GM18870 (cell line): ENCODE data around the gene GAGE13.
"Not testable (repeated sequence)": the region's sequence is repeated elsewhere in the genome, so short reads cannot be mapped to it uniquely, and the experiment has no call there.

ENCODE experiments used
- ATAC-seq: cut with Tn5 transposase; IDR thresholded peaks from one replicate; pipeline ENCODE4 v1.9.1; 2021; ENCODE audit warnings: moderate library complexity; ENCODE audit not compliant: unreplicated experiment

GAGE13 gene, protein sequence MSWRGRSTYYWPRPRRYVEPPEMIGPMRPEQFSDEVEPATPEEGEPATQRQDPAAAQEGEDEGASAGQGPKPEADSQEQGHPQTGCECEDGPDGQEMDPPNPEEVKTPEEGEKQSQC

GRCh38 chrX:49331282-49331681, at the start of gene GAGE13:
TSS of gene GAGE13 (plus strand) at chrX:49331582. CDS start at chrX:49332738, 1,156 bp downstream.
- not testable (repeated sequence) for ATAC-seq

- no peak for ATAC-seq
These were observed 48.8 kb upstream of the GAGE13 start for GRCh38 chrX:49282647-49283011.

DNA sequence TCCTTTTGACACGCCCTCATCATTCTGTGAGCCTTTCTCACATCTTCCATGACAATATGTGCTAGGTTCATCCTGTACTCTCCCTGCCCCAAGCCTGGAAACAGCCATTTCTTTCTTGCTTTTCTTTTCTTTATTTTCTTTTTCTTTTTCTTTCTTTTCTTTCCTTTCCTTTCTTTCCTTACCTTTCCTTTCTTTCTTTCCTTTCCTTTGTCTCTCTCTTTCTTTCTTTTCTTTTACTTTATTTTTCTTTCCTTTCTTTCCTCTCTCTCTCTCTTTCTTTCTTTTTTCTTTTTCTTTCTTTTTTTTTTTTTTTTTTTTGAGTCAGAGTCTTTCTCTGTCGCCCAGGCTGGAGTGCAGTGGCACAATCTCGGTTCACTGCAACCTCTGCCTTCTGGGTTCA, 47.2 kb upstream of the GAGE13 start:
- no peak for ATAC-seq

DNA sequence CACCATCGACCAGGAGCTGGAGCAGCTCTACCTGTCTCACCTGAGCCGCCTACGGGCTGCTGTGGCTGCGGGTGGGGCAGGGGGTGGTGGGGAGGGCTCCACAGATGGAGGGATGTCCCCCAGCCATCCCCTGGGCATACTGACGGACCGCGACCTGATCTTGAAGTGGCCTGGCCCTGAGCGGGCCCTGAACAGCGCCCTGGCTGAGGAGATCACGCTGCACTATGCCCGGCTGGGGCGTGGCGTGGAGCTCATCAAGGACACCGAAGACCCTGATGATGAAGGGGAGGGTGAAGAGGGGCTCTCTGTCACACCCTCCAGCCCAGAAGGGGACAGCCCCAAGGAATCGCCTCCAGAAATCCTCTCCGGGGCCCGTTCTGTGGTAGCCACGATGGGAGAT, 45.2 kb upstream of the GAGE13 start:
- ATAC-seq: no peak

DNA sequence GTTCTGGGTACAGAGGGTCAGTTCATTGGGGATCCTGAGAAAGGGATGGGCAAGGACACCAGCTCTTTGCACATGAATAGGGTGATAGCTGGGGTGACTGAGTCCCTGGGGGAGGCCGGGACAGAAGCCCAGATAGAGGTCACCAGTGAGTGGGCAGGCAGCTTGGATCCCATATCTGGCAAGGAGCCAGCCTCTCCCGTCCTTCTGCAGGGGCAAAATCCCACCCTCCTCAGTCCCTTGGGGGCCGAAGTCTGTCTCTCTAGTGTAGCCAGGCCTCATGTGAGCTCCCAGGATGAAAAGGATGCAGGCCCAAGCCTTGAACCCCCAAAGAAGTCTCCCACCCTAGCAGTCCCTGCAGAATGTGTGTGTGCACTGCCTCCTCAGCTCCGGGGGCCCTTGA, 44.8 kb upstream of the GAGE13 start:
- no peak for ATAC-seq

GRCh38 chrX:49287665-49288064, 43.7 kb upstream of the GAGE13 start:
- no peak for ATAC-seq

DNA sequence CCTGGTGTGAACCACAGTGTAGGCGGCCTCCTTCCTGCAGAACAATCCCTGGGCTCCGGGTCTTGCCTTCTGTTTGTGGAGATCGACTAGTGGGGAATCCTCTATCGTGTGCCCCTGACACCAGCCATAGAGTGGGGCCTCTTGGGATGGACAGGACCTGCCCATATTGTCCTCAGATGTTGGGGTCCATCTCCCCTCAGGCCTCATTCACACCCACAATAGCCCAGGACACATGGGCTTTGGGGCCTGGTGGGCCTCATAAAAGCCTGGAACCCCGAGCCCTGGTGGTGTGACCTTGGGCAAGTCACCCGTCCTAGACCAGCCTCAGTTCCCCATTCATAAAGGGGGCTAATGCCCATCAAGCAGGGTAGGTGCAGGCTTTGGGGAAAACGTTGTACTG, 41.2 kb upstream of the GAGE13 start:
- ATAC-seq: no peak

DNA sequence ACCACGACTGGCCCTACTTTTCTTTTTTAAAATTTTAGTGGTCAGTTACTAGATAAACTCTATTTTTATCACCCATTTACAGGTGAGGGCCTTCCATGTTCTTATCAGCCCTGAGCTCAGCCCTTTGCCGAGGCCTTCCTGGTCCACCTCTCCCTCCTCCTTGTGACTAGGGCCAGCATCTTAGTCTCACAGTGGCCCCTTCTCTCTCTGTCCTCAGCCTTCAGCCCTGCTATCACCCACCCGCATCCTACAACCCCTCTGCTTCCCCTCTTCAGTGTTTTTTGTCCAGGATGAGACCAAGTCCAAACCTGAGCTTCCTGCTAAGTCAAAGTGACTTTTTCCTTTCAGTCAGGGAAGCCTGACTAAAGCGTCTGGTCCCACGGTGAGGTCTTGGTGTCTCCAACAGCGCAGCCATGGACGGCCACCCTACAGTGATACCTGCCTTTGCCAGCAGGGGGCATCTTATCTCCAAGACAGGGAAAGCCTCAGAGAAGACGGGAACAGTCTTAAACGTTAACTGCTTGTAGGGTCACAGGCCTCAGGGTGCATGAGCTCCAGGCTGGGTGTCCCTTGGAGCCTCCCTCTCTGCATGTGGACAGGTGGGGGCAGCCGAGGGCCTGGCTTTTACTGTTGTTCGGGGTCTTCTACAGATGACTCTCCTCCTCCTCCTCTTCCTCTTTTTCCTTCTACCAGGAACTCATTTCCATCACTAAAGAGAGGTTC, 39.6 kb upstream of the GAGE13 start:
- ATAC-seq: no peak

- ATAC-seq: no peak
These were observed 38.7 kb upstream of the GAGE13 start for GRCh38 chrX:49292400-49293362.

GRCh38 chrX:49299293-49299692, 32.1 kb upstream of the GAGE13 start:
- not testable (repeated sequence) for ATAC-seq

DNA sequence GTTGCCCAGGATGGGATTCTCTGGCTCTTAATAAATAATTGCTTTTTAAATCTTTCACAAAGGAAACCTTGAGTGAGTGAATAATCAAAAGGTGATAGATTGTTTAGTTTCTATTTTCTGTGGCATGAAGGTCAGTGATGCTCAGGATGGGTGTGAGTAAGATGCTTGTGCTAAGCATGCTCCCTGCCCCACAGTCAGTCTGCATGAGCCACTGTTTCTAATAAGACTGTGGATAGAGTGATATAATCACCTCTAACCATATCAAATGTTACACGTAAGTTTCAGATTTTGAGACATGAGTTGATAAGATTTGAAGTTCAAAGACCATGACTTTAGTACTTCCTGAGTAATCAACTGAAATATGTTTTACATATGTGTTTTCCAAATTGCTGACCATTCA, 30.7 kb upstream of the GAGE13 start:
- ATAC-seq: no peak

DNA sequence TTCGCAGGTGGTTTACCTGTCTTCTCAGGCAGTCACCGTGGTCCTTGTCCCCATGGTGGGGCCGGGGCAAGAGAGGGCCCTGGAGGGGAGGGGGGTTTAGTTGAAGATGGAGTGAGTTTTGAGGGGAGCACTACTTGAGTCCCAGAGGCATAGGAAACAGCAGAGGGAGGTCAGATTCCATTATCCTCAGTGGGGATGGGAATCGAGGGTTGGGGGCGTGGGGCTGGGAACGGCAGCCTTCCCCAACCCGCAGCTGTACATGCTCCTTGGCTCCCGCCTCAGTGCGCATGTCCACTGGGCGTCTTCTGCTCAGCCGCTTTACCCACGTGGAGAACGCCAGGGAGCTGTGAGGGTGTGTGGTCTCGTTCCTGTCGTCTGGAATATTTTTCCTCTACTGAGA, 28.0 kb upstream of the GAGE13 start, which contains the start of gene GAGE10:
Gene GAGE10, plus strand, starts transcription at position 301 of the 400 bp plus-strand sequence. CDS start 1,214 bp downstream, outside the sequence.
- ATAC-seq: no peak

DNA sequence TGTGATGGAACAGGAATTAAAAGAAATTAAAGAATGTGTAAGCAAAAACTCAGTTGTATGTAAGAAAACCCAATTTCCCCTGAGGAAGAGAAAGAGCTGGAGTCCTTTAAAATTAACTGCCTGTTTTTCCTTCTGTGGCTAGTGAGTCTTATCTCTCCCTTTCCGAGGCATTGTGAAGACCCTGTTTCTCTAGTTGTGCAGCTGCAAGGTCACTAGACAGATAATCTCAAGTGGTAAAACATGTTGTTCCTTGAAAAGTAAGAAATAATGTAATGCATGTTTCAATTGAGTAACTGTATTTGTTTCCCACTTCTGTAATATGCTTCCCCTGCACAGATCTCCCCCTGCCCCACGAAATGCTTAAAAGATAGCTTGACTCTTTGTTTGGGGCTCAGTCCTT, 23.6 kb upstream of the GAGE13 start:
- not testable (repeated sequence) for ATAC-seq

DNA sequence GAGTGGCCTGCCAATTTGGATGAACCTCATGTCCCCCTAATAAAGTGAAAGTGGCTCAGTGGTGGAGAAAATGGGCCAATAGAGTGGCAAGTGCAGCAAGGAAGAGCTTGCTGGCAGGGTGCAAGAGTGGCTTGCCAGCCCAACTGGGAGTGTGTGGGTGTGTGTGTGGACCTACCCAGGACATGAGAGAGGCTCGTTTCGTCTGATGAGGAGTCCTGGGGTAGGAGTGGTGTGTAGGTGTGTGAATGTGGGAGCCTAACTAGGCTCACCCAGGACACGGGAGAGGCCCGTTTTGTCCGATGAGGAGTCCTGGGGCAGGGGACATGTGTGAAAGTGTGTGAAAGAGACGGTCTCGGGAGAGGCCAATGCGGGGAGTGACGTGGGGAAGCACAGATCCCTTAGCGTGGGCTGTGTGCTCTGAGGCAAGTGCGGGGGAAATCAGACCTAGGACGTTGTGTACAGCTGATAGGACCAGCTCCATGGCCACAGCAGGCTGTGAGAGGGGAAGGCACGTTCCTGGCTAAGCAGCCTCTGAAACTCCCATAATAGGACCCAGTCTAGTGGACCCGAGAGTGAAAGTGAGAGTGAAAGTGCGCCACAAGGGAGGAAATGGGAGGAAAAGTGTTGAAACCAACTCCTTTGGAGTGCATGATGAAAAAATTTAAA, 22.6 kb upstream of the GAGE13 start:
- ATAC-seq: no peak

DNA sequence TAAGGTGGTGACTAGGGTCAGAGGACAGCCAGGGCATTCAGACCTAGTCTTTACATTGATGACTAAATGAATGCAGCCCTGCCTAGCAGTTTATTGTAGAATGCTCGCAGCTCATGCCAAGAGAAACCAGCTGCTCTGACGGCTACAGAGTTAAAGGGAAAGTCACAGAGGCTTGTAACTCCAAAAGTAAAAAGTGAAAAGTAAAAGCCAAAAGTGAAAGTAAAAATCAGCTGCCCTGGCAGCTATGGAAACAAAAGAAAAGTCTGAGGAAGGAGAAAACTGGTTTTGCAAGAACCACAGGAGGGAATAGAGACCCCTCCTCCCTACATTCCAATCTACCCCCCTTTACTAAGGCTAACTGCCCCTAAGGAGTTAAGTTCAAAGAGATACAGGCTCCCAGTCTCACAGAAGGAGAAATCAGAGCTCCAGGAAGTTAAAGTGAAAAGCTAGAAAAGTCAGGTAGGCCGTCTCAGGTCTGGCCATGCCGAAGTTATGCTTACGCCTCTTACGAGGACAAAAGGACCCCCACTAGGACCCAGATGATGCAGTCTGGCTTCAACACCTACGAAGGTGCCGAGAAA, 21.9 kb upstream of the GAGE13 start:
- ATAC-seq: no peak

- ATAC-seq: no peak
These were observed 21.0 kb upstream of the GAGE13 start for GRCh38 chrX:49310371-49310770.

- ATAC-seq: no peak
These were observed 19.2 kb upstream of the GAGE13 start for GRCh38 chrX:49312176-49312575.

GRCh38 chrX:49316085-49316484, 15.3 kb upstream of the GAGE13 start:
- ATAC-seq: no peak

DNA sequence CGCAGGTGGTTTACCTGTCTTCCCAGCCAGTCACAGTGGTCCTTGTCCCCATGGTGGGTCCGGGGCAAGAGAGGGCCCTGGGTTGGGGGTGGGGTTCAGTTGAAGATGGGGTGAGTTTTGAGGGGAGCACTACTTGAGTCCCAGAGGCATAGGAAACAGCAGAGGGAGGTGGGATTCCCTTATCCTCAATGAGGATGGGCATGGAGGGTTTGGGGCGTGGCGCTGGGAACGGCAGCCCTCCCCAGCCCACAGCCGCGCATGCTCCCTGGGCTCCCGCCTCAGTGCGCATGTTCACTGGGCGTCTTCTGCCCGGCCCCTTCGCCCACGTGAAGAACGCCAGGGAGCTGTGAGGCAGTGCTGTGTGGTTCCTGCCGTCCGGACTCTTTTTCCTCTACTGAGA, 9.6 kb upstream of the GAGE13 start, which contains the start of gene GAGE12J:
Gene GAGE12J, plus strand, starts transcription at position 301 of the 400 bp plus-strand sequence. CDS start 1,157 bp downstream, outside the sequence.
- not testable (repeated sequence) for ATAC-seq

- ATAC-seq: not testable (repeated sequence)
These were observed 9.1 kb upstream of the GAGE13 start for GRCh38 chrX:49322266-49322665.

- ATAC-seq: not testable (repeated sequence)
These were observed 7.6 kb upstream of the GAGE13 start for GRCh38 chrX:49323735-49324134.
